ENCODE data around the gene C9orf152. TPM values are rescaled to one million over a fixed set of nuclear protein-coding genes. Genes with fewer than 3 reads are reported as not detected.

Gene C9orf152
- total and polyA plus RNA-seq, 9 of the 15 experiments (the other 6 are each of a cell fraction or from before 2014, with no cell fraction given): not detected

DNA sequence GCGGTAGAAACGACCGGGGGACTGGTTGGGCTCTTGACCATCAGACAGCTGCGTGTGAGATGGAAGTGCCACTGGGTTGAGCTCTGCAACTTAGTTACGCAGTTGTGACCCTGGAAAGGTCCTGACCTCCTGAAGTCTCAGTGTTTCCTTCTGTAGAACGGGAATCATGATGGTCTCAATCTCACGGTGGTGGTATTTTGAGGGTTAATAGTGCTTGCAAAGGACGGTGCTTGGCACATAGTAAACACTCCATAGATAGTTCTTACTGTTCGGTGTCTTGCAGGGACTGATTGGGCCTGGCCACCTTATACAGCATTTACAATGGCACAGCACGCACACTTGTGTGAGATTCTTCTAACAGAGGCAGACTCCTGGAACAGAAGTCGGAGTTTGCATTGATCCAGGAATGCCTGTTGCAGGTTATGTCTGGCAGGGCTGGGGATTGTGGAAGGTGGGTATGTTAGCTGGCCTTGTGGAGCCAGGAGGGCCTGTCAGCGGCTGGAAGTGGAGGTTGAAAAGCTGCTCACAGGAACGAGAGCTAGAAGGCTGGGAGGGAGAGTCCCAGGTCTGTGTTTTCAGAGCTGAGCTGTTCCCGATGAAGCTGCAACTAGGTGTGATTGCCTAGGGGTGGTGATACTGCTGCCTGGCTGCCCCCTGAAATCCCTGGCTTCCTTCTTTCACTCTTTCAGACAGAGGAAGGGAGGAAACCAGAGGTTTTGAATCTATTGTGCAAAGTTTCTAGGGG, 49.3 kb upstream of the C9orf152 start (continued):
- TF ChIP-seq, protein P1, sequence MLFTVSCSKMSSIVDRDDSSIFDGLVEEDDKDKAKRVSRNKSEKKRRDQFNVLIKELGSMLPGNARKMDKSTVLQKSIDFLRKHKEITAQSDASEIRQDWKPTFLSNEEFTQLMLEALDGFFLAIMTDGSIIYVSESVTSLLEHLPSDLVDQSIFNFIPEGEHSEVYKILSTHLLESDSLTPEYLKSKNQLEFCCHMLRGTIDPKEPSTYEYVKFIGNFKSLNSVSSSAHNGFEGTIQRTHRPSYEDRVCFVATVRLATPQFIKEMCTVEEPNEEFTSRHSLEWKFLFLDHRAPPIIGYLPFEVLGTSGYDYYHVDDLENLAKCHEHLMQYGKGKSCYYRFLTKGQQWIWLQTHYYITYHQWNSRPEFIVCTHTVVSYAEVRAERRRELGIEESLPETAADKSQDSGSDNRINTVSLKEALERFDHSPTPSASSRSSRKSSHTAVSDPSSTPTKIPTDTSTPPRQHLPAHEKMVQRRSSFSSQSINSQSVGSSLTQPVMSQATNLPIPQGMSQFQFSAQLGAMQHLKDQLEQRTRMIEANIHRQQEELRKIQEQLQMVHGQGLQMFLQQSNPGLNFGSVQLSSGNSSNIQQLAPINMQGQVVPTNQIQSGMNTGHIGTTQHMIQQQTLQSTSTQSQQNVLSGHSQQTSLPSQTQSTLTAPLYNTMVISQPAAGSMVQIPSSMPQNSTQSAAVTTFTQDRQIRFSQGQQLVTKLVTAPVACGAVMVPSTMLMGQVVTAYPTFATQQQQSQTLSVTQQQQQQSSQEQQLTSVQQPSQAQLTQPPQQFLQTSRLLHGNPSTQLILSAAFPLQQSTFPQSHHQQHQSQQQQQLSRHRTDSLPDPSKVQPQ (CRISPR knock-in tag; IDR thresholded peaks at IDR 0.05; ENCODE audit: borderline replicate concordance): no peak
- TF ChIP-seq ETS2 (tag; IDR thresholded peaks at IDR 0.05; ENCODE audit: borderline replicate concordance, poor library complexity, severe bottlenecking): no peak
- TF ChIP-seq DACH1 (IDR thresholded peaks at IDR 0.05; ENCODE audit: partially characterized antibody): no peak
- TF ChIP-seq ZNF184 (CRISPR knock-in tag; IDR thresholded peaks at IDR 0.05): no peak
- no peak for TF ChIP-seq ZFP30 (CRISPR knock-in tag; IDR thresholded peaks at IDR 0.05; ENCODE audit: borderline replicate concordance)
- TF ChIP-seq CBX2 (IDR thresholded peaks at IDR 0.05; ENCODE audit: insufficient read depth, low read length, poor library complexity, severe bottlenecking): no peak
- TF ChIP-seq, protein P2, sequence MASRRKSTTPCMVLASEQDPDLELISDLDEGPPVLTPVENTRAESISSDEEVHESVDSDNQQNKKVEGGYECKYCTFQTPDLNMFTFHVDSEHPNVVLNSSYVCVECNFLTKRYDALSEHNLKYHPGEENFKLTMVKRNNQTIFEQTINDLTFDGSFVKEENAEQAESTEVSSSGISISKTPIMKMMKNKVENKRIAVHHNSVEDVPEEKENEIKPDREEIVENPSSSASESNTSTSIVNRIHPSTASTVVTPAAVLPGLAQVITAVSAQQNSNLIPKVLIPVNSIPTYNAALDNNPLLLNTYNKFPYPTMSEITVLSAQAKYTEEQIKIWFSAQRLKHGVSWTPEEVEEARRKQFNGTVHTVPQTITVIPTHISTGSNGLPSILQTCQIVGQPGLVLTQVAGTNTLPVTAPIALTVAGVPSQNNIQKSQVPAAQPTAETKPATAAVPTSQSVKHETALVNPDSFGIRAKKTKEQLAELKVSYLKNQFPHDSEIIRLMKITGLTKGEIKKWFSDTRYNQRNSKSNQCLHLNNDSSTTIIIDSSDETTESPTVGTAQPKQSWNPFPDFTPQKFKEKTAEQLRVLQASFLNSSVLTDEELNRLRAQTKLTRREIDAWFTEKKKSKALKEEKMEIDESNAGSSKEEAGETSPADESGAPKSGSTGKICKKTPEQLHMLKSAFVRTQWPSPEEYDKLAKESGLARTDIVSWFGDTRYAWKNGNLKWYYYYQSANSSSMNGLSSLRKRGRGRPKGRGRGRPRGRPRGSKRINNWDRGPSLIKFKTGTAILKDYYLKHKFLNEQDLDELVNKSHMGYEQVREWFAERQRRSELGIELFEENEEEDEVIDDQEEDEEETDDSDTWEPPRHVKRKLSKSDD (conservative IDR thresholded peaks at IDR 0.05; ENCODE audit: low read length): no peak
- TF ChIP-seq ZNF830 (CRISPR knock-in tag; IDR thresholded peaks at IDR 0.05): peak; percentile 71; the same call in 1 of the 2 replicates
- no peak for TF ChIP-seq ZKSCAN3 (CRISPR knock-in tag; IDR thresholded peaks at IDR 0.05)
- no peak for TF ChIP-seq NR1H2 (CRISPR knock-in tag; IDR thresholded peaks at IDR 0.05)
- peak; percentile 44 for TF ChIP-seq GABPA (tag; conservative IDR thresholded peaks at IDR 0.05; ENCODE audit: low read depth)
- TF ChIP-seq CXXC5 (CRISPR knock-in tag; IDR thresholded peaks at IDR 0.05): no peak
- TF ChIP-seq, protein P3, sequence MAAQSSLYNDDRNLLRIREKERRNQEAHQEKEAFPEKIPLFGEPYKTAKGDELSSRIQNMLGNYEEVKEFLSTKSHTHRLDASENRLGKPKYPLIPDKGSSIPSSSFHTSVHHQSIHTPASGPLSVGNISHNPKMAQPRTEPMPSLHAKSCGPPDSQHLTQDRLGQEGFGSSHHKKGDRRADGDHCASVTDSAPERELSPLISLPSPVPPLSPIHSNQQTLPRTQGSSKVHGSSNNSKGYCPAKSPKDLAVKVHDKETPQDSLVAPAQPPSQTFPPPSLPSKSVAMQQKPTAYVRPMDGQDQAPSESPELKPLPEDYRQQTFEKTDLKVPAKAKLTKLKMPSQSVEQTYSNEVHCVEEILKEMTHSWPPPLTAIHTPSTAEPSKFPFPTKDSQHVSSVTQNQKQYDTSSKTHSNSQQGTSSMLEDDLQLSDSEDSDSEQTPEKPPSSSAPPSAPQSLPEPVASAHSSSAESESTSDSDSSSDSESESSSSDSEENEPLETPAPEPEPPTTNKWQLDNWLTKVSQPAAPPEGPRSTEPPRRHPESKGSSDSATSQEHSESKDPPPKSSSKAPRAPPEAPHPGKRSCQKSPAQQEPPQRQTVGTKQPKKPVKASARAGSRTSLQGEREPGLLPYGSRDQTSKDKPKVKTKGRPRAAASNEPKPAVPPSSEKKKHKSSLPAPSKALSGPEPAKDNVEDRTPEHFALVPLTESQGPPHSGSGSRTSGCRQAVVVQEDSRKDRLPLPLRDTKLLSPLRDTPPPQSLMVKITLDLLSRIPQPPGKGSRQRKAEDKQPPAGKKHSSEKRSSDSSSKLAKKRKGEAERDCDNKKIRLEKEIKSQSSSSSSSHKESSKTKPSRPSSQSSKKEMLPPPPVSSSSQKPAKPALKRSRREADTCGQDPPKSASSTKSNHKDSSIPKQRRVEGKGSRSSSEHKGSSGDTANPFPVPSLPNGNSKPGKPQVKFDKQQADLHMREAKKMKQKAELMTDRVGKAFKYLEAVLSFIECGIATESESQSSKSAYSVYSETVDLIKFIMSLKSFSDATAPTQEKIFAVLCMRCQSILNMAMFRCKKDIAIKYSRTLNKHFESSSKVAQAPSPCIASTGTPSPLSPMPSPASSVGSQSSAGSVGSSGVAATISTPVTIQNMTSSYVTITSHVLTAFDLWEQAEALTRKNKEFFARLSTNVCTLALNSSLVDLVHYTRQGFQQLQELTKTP (IDR thresholded peaks at IDR 0.05; ENCODE audit: low read depth in 1 of 2, partially characterized antibody in 2 of 2): peak in 1 of 2 experiments; percentile 69
- no peak for TF ChIP-seq JUNB (CRISPR knock-in tag; conservative IDR thresholded peaks at IDR 0.05)
- no peak for TF ChIP-seq HDAC6 (IDR thresholded peaks at IDR 0.05; ENCODE audit: low read depth, low read length)
- TF ChIP-seq, protein P4, sequence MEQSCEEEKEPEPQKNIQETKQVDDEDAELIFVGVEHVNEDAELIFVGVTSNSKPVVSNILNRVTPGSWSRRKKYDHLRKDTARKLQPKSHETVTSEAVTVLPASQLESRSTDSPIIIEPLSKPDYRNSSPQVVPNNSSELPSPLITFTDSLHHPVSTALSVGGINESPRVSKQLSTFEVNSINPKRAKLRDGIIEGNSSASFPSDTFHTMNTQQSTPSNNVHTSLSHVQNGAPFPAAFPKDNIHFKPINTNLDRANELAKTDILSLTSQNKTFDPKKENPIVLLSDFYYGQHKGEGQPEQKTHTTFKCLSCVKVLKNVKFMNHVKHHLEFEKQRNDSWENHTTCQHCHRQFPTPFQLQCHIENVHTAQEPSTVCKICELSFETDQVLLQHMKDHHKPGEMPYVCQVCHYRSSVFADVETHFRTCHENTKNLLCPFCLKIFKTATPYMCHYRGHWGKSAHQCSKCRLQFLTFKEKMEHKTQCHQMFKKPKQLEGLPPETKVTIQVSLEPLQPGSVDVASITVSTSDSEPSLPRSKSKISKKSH (CRISPR knock-in tag; IDR thresholded peaks at IDR 0.05): no peak

Measured in K562 (cell line).